ENCODE measurements around the gene INHA. TPM values are rescaled to one million over a fixed set of nuclear protein-coding genes. Genes with fewer than 3 reads are reported as not detected.

The INHA gene
- total RNA-seq, 1 experiment from 2014 or later: 0.31 TPM

- no peaks in the 10 kb centered on the region for H4K20me1 ChIP-seq (ENCODE audit: control insufficient read depth, insufficient read depth, insufficient read length)
- Mint-ChIP-seq H3K9me3 (no peaks in the 10 kb centered on the region; a peak in 2 of 5 replicates), H3K4me3 (peak overlapping the region; percentile 22 to 67), H3K27ac (peak overlapping the region in 1 of 3 experiments; percentile 15; a peak in 1 of 7 replicates), H3K4me1 (peaks cover 37 to 44% of the 10 kb centered on the region in 2 experiments), H3K27me3 (ENCODE audit: low read depth) (peaks cover 69% of the 10 kb centered on the region), H3K36me3 (ENCODE audit: insufficient read depth in 1 of 3, low read depth in 3 of 3) (no peaks in the 10 kb centered on the region)
- no peak overlapping the region for H3T11ph ChIP-seq (ENCODE audit: low read length)
- no peak overlapping the region for H3K9ac ChIP-seq (ENCODE audit: extremely low read depth, insufficient read length, low read length)
- H2BK5ac ChIP-seq (ENCODE audit: insufficient read length, low read length): no peak overlapping the region
- no peak overlapping the region for H3K27ac ChIP-seq (ENCODE audit: insufficient read length, low read depth, low read length)
- H3K18ac ChIP-seq (ENCODE audit: insufficient read length, low read depth, low read length): no peak overlapping the region
- peaks cover 3% of the 10 kb centered on the region; the same call in 1 of the 2 replicates for H3K4me1 ChIP-seq (ENCODE audit: insufficient read depth, low read length)
- H3K4me2 ChIP-seq (ENCODE audit: insufficient read depth, insufficient read length, low read length): peak overlapping the region; percentile 40
- no peak overlapping the region for H4K8ac ChIP-seq (replicated peaks; ENCODE audit: insufficient read length, low read depth, low read length)
- no peak overlapping the region for H2BK120ac ChIP-seq (ENCODE audit: low read depth, low read length, poor library complexity, severe bottlenecking)
- peaks cover 3% of the 10 kb centered on the region for H3K23me2 ChIP-seq (ENCODE audit: insufficient read length, low read depth, low read length, poor library complexity, severe bottlenecking)
- H3K56ac ChIP-seq (ENCODE audit: insufficient read length, low read depth, low read length): no peak overlapping the region
- H3K79me2 ChIP-seq (ENCODE audit: insufficient read depth, low read length): no peaks in the 10 kb centered on the region
- H3K27me3 ChIP-seq (ENCODE audit: insufficient read depth, low read length): no peaks in the 10 kb centered on the region; the same call in 1 of the 2 replicates
- DNase-seq: peak; percentile 92
- no peak overlapping the region for H3K23ac ChIP-seq (ENCODE audit: insufficient read length, low read depth, low read length)
- no peak overlapping the region for H3K14ac ChIP-seq (ENCODE audit: insufficient read depth, low read length)
- no peak overlapping the region for H2BK15ac ChIP-seq (ENCODE audit: low read depth, low read length)
- H3K4ac ChIP-seq (ENCODE audit: low read depth, low read length): no peak overlapping the region
- WGBS (ENCODE audit: extremely low coverage, insufficient read length, low lambda C conversion rate): no CpG with 5 or more reads among the region's 21 CpGs
- no peaks in the 10 kb centered on the region for H3K9me3 ChIP-seq (ENCODE audit: control insufficient read depth, low read depth, low read length)
- no peak overlapping the region for H2AK5ac ChIP-seq (ENCODE audit: insufficient read length, low read length)
- H4K91ac ChIP-seq (ENCODE audit: insufficient read length, low read depth, low read length): no peak overlapping the region
- no peak overlapping the region for H2BK12ac ChIP-seq (ENCODE audit: insufficient read length, low read depth, low read length)
- peak; percentile 98 for TF ChIP-seq CTCF (conservative IDR thresholded peaks at IDR 0.05)
- H2AFZ ChIP-seq (ENCODE audit: low read length): no peak overlapping the region
- no peak overlapping the region for H4K5ac ChIP-seq (ENCODE audit: insufficient read length, low read depth, low read length)
- H3K79me1 ChIP-seq (ENCODE audit: insufficient read depth, low read depth, low read length, poor library complexity, severe bottlenecking): no peaks in the 10 kb centered on the region
- no peak overlapping the region for H2BK20ac ChIP-seq (ENCODE audit: low read depth, low read length, poor library complexity, severe bottlenecking)
These were observed 41.8 kb upstream of the INHA start for GRCh38 chr2:219530048-219530963.
